Stomach (tissue), 9 donors: Measurements from ENCODE around the gene ERVH48-1. TPM values are rescaled to one million over a fixed set of nuclear protein-coding genes. Genes with fewer than 3 reads are reported as not detected.

ENCODE experiments used
- DNase-seq, 2 donors: peaks; one replicate each; pipeline versions ENCODE4 v3.0.0 to v3.0.0-alpha.2; 2013 to 2019
- H3K27ac ChIP-seq, 5 donors: fragments of 200-600 bp in 4 of 5; sonication (generic) in 4 of 5; one replicate each; pipeline ENCODE4 v1.5.1; 2013 to 2019; ENCODE audit warnings: mild to moderate bottlenecking in 1 of 5, moderate library complexity in 1 of 5
- H3K27me3 ChIP-seq, 3 donors: fragments of 200-600 bp; sonication (generic); one replicate each; pipeline ENCODE4 v1.5.1; 2017 to 2019; ENCODE audit warnings: mixed run types in 1 of 3
- H3K36me3 ChIP-seq, 4 donors: fragments of 200-600 bp; sonication (generic); 1 replicate in 3 of 4; 2 replicates in 1 of 4; pipeline ENCODE4 v1.5.1; 2016 to 2019
- H3K4me1 ChIP-seq, 4 donors: fragments of 200-600 bp; sonication (generic); one replicate each; pipeline ENCODE4 v1.5.1; 2016 to 2019
- H3K4me3 ChIP-seq, 4 donors: fragments of 200-600 bp; sonication (generic) in 3 of 4; one replicate each; pipeline ENCODE4 v1.5.1; 2016 to 2019; ENCODE audit warnings: mild to moderate bottlenecking in 1 of 4
- H3K9me3 ChIP-seq, 4 donors: fragments of 200-600 bp; sonication (generic); one replicate each; pipeline ENCODE4 v1.5.1; 2016 to 2019
- CTCF ChIP-seq, 7 experiments: fragments of 450-650 bp in 4 of 7; fragments of 200-600 bp in 3 of 7; sonication (generic) in 3 of 7; IDR thresholded peaks; one replicate each; pipeline ENCODE4 v1.5.1; 2016 to 2019; ENCODE audit warnings: antibody characterized with exemption in 7 of 7, control low read depth in 2 of 7, mild to moderate bottlenecking in 1 of 7
- EP300 ChIP-seq: sonication (generic); formaldehyde crosslinking; IDR thresholded peaks from one replicate; pipeline ENCODE4 v1.6.1; 2017; ENCODE audit warnings: antibody characterized with exemption
- POLR2A ChIP-seq, 4 donors: fragments of 450-650 bp; IDR thresholded peaks; one replicate each; pipeline ENCODE4 v1.6.1; 2016; ENCODE audit warnings: antibody characterized with exemption in 4 of 4, control low read depth in 2 of 4, mild to moderate bottlenecking in 1 of 4, moderate library complexity in 1 of 4
- POLR2AphosphoS5 ChIP-seq, 3 donors: sonication (generic); formaldehyde crosslinking; IDR thresholded peaks; one replicate each; pipeline ENCODE4 v1.6.1; 2016; ENCODE audit warnings: antibody characterized with exemption in 3 of 3
- WGBS, 5 donors: extraction: QIAGEN DNeasy Blood & Tissue Kit in 3 of 5; methylation state at CpG; one replicate each; pipeline versions ENCODE4 v1.1.5 to v1.1.7; 2013 to 2018; 5-methylcytosine and 5-hydroxymethylcytosine counted together
- intact Hi-C: fragments of 100-400 bp; cut with DNase I; formaldehyde crosslinking; loops from one replicate; pipeline ENCODE4 v1.15.1; 2023; ENCODE audit warnings: low total_unique reads
- polyA plus RNA-seq, 3 donors: library from polyadenylated mRNA; stranded (reverse); fragments of 200-250 nt; gene quantifications; one replicate each; pipeline ENCODE4 v1.2.3, GENCODE V29; 2013
- small RNA-seq, 4 donors: library from RNA; depleted of rRNA; stranded (forward); fragments of <200 nt; gene quantifications; one replicate each; pipeline ENCODE3, GENCODE V24; 2016
- total RNA-seq, 5 donors: library from RNA; depleted of rRNA; stranded (reverse); fragments of >200 nt; gene quantifications; one replicate each; pipeline versions ENCODE4 v1.1.0 to v1.2.3, GENCODE V29; 2014 to 2016
- donor health status: healthy with polysubstance abuse.
- donor health status: Bipolar disorder and iron deficiency.
- donor health status: healthy.

ERVH48-1 gene
- total and polyA plus RNA-seq, 8 donors: 0.55 TPM; not detected in 7

- H3K36me3 ChIP-seq: peaks cover 43 to 86% (median 83%) of the 10 kb centered on the region in 4 donors
- 88 to 96% (median 94%) methylated on average over 7 of the region's 7 CpGs for WGBS, 5 donors
These were observed 52.3 kb downstream of the ERVH48-1 start for GRCh38 chr21:42873096-42873495.

GRCh38 chr21:42868196-42868595 lies 57.2 kb downstream of the ERVH48-1 start:
- 88 to 94% (median 91%) methylated on average over 7 to 10 of the region's 10 CpGs for WGBS, 5 donors
- intact Hi-C loops: no loop called here
- H3K9me3 ChIP-seq: no peaks in the 10 kb centered on the region
- H3K4me3 ChIP-seq: no peak overlapping the region
- DNase-seq: no peak
- no peaks in the 10 kb centered on the region for H3K27me3 ChIP-seq
- H3K36me3 ChIP-seq: peaks cover 49 to 97% (median 92%) of the 10 kb centered on the region in 4 donors
- no peak for TF ChIP-seq EP300
- TF ChIP-seq POLR2AphosphoS5 (IDR thresholded peaks at IDR 0.05): no peak
- no peak for TF ChIP-seq POLR2A (IDR thresholded peaks at IDR 0.05)
- TF ChIP-seq CTCF (IDR thresholded peaks at IDR 0.05): no peak
- no peak overlapping the region for H3K27ac ChIP-seq
- H3K4me1 ChIP-seq: peaks cover 0 to 13% (median 0%) of the 10 kb centered on the region in 4 donors

More at GRCh38 chr21:42873096-42873495, 52.3 kb downstream of the ERVH48-1 start:
- H3K4me1 ChIP-seq: peaks cover 6 to 9% (median 7%) of the 10 kb centered on the region in 4 donors
- intact Hi-C loops: no loop called here
- TF ChIP-seq POLR2A (IDR thresholded peaks at IDR 0.05) (no peak), EP300 (no peak), CTCF (IDR thresholded peaks at IDR 0.05) (no peak), POLR2AphosphoS5 (IDR thresholded peaks at IDR 0.05) (no peak)
- no peaks in the 10 kb centered on the region for H3K9me3 ChIP-seq
- H3K27me3 ChIP-seq: no peaks in the 10 kb centered on the region
- no peak overlapping the region for H3K27ac ChIP-seq
- no peak for DNase-seq
- H3K4me3 ChIP-seq: no peak overlapping the region

Small RNA genes within 50 kb of the gene (small RNA-seq; reads per million reads assigned to genes)
- gene MIR5692B: 0 reads per million in 4 donors

Other genes with a start within 250 kb of the ERVH48-1 start
- gene WDR4, start 46.1 kb downstream of the ERVH48-1 start, total RNA-seq: 100 to 1,000 TPM in 1 of 5 donors, 10 to 100 TPM in 2, 1 to 10 TPM in 2; 7.6 to 285 (median 21.5) TPM
- 10 to 100 TPM in 1 of 3 donors, 1 to 10 TPM in 2; 7.5 to 10.4 (median 7.8) TPM for gene WDR4, start 46.1 kb downstream of the ERVH48-1 start, polyA plus RNA-seq
- 10 to 100 TPM; 33.9 to 51.3 (median 42.3) TPM for gene NDUFV3, start 32.3 kb downstream of the ERVH48-1 start, total RNA-seq
- 10 to 100 TPM; 19.2 to 19.6 (median 19.3) TPM for gene NDUFV3, start 32.3 kb downstream of the ERVH48-1 start, polyA plus RNA-seq
- gene PKNOX1, start 48.9 kb upstream of the ERVH48-1 start, total RNA-seq: 10 to 100 TPM in 4 of 5 donors, 1 to 10 TPM in 1; 4.9 to 88.7 (median 16.5) TPM
- gene PKNOX1, start 48.9 kb upstream of the ERVH48-1 start, polyA plus RNA-seq: 10 to 100 TPM in 1 of 3 donors, 1 to 10 TPM in 2; 8.2 to 14.4 (median 9.1) TPM
- gene CBS, start 150.2 kb upstream of the ERVH48-1 start, total RNA-seq: 10 to 100 TPM in 4 of 5 donors, 1 to 10 TPM in 1; 2.0 to 25.1 (median 19.1) TPM
- 10 to 100 TPM; 10.8 to 21.9 (median 15.7) TPM for gene CBS, start 150.2 kb upstream of the ERVH48-1 start, polyA plus RNA-seq
- 100 to 1,000 TPM in 1 of 5 donors, 10 to 100 TPM in 4; 16.1 to 170 (median 25.7) TPM for gene U2AF1, start 181.9 kb upstream of the ERVH48-1 start, total RNA-seq
- gene U2AF1, start 181.9 kb upstream of the ERVH48-1 start, polyA plus RNA-seq: 10 to 100 TPM; 38.3 to 48.3 (median 42.3) TPM
- gene CRYAA, start 243.4 kb upstream of the ERVH48-1 start, total RNA-seq: not detected
- not detected for gene CRYAA, start 243.4 kb upstream of the ERVH48-1 start, polyA plus RNA-seq